GM21515 (cell line): ENCODE data around the gene DENND4A.

Experiments used
- ATAC-seq: cut with Tn5 transposase; IDR thresholded peaks from one replicate; pipeline ENCODE4 v1.9.1; 2021; ENCODE audit not compliant: unreplicated experiment

Gene DENND4A

DNA sequence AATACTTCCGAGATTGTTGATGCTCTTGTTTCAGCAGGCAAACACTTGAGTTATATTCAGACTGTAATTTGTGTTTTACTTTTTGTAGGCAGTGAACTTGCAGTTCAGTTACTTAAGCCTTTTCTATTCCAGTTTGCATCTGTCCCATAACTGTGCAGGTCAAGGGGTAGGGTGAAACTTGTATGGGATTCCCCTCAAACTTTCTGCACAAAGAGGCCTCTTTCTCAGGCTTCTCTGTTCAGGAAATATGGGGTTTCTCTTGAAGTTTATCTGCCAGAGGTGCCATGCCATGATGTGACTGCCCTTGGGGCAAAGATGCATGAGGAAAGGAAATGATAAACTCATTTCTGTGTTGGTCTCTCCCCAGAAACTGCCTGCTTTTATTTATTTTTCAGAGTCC is 103.6 kb downstream of the DENND4A start:
- no peak for ATAC-seq

DNA sequence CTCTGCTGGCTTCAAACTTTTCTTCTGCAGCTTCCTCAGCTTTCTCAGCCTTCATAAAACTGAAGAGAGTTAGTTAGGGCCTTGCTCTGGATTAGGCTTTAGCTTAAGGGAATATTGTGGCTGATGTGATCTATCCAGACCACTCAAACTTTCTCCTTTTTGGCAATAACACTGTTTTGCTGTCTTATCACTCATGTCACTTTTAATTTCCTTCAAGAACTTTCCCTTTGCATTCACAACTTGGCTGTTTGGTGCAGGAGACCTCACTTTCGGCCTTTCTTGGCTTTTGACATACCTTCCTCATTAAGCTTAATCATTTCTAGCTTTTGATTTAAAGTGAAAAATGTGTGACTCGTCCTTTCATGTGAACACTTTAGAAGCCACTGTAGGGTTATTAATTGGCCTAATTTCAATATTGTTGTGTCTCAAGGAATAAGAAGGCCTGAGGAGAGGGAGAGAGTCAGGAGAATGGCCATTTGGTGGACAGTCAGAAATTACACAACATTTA is 109.6 kb downstream of the DENND4A start:
- ATAC-seq: no peak

DNA sequence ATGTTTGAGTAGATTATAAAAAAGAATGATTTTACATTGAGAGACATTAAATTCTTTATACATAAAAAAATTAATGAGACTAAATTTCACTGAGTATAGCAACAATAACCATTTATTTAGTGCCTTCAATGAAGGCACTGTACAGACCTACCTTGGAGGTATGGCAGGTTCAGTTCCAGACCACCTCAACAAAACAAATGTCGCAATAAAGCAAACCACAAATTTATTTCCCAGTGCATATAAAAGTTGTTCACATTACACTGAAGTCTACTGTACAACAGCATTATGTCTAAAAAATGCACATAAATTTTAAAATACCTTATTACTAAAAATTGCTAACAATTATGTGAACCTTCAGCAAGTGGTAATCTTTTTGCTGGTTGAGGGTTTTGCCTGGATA is 111.5 kb downstream of the DENND4A start:
- no peak for ATAC-seq

DNA sequence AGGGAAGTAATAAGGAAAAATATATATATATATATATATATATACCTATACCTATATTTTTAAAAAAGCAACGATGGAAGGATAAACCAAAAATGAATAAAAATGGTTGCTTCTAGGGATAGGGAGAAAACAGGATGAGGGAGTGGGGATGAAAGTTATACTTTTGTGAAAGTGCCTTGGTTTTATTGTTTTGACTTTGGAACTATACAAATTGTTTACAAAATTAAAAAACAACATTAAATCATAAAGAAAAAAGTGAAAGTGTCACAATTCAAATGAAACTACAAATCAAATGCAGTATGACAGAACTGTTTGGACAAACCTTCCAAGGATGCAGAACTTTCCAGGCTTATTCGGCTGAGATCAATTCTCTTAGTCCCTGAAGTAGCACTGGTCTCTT is 116.0 kb downstream of the DENND4A start:
- no peak for ATAC-seq

- ATAC-seq: no peak
Observed at GRCh38 chr15:65675551-65675950, 116.5 kb downstream of the DENND4A start.

GRCh38 chr15:65666257-65666656 is 125.8 kb downstream of the DENND4A start:
- no peak for ATAC-seq

GRCh38 chr15:65663521-65663920 is 128.6 kb downstream of the DENND4A start:
- ATAC-seq: no peak

GRCh38 chr15:65660927-65661326 is 131.2 kb downstream of the DENND4A start:
- ATAC-seq: no peak

GRCh38 chr15:65659502-65660052 is 132.5 kb downstream of the DENND4A start:
- no peak for ATAC-seq

DNA sequence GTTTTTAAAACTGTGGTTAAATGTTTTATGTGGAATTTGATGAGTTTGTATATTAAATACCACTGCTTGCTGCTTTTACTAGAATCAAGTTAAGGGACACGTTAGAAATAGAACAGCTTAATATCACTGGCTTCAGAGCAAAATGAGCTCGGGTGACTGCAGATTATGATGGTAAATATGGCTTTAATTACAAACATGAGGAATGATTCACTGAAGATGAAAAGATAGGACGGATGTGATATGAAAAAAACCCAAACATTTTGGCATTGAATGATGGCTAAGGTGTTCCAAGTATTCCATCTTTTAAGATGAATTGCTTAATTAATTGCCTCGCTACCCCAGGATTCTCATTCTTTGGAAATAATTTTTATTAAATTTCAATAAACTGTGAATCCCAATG is 136.6 kb downstream of the DENND4A start:
- ATAC-seq: no peak

DNA sequence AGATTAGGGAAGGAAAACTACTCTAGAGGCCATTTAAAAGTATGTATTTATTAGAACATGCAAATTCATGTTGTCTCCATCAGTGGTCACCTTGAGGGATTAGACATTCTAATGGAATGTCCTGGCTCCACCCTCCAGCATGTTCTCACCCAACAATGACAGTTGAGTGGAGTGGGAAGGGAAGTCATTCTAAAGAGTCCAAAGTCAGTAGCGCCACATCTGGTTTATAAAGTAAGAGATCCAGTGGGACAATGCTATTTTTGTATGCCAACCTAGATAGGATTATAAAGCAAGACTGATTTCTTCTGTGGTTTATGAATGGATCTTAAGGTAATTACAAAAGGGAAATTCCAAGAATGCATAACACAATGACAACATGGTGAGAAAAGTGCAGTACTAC is 137.1 kb downstream of the DENND4A start:
- ATAC-seq: no peak

DNA sequence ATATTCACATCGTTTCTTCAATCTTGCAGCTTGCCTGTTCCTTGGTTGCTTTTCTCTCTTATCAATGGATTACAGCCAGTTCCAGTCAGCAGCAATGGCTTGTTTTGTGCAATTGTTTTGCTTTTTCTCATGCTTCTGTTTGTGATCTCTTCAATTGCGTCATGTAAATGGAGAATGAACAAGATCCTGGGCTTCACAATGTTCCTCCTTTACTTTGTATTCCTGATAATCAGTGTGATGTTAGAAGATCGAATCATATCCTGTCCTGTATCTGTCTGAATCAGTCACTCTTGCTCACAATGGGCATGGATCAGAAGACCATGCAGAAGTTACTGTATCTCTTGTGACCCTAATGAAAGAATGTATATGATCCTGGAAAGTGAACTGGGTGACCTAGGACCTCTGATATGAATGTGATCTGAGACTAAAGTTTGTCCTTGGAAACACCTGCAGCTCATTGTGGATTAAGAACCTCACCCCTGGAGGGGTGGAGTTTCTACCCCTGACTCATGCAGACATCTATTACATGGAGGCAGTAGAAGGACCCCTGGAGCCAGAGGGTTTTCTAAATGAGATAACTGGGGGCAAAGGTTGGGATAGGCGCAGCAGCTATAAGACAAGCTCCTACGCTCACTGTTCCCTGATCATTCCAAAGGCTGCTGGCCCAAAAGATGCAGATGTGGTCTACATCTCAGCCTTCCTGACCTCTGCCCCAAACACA is 138.1 kb downstream of the DENND4A start:
- no peak for ATAC-seq

DNA sequence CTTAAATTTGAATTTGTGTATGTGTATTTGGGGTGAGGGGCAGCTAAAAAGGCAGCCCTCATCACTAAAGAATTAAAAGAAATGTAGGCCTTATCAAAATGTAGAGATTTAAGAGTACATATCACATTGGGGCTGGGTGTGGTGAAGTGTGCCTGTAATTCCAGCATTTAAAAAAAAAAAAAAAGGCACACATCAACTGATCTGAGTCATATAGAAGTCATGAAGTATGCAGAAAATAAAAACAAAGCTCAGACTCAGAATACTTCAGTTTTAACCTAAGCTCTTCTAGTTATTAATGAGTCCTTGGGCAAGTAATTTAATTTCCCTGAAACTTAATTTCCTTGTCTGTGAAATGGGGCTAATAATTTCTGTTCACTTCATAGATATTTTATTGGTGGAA is 138.8 kb downstream of the DENND4A start:
- ATAC-seq: no peak

DNA sequence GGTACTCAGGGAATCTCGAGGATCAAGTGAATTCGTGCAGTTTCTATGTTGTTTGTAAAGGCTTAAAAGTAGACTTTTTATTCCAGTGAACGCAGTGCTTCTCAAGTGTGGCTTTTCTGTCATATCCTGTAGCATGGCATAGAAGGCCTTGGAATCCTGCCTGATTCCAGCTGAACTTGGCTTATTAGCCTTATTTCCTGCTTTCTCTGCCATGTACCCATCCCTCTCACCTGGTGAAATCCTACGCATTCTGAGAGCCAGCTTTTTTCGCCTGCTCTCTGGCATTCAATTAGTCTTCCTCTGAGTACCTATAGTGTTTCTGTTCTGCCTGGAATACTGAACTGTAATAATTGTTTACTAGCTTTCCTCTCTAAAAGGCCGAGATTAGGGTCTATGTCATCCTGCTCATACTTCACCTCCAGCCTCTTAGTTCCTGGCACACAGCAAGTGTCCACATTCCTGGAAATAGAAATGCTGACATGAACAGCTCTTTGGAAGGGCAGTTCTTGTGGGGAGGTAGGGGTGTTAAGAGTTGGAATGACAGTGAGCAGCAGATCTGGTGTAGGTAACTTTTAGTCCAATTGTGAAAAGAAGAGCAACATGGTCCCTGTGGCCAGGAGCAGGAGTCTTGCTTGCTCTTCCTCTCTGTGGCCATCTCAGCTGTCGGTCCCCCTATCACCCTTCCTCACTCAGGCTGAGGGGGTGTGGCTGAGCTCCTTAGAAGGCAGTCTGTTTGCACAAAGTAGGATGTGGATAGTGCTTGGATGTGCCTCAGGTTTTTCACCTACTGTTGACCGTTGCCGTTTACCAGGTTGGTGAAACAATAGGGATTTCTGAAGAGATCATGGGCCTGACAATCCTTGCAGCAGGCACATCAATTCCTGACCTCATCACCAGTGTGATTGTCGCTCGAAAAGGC is 140.0 kb downstream of the DENND4A start:
- ATAC-seq: no peak

GRCh38 chr15:65651042-65651322 is 141.1 kb downstream of the DENND4A start:
- ATAC-seq: no peak

- ATAC-seq: no peak
Observed at GRCh38 chr15:65650312-65651041, 141.6 kb downstream of the DENND4A start.

DNA sequence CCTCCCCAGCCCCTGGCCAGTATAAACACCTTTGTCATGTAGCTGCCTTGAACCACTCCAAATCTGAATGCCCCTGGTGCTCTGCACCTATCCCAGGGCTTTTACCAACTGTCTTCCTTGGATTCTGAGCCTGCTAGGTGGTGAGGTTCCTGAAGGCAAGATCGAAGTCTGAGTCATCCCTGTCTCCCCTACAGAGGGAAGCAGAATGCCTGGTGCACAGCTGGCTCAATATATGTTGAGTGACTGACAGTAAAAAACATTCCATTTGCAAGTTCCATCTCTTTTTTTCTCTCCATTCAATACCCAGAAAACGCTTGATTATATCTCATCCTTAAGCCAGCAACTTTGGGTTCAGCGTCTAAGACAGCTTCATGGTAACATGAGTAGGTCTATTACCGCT is 145.6 kb downstream of the DENND4A start:
- ATAC-seq: no peak

DNA sequence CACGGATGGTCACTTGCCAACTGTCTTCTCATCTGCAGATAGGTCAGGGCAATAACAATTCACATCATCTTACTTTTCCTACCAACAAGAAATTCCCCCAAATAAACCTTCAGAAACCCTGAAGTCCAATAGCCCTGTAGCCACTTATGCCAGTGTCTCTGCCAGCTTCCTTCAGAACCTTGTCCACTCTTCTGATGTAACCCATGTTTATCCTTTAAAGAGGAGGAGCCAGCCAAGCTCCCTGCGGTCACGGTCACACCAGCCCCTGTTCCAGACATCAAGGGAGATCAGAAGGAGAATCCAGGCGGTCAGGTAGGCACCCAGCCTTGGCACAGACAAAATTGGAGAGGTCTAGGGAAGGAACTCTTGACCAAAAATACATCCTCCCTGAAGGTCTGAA is 146.7 kb downstream of the DENND4A start:
- ATAC-seq: no peak

DNA sequence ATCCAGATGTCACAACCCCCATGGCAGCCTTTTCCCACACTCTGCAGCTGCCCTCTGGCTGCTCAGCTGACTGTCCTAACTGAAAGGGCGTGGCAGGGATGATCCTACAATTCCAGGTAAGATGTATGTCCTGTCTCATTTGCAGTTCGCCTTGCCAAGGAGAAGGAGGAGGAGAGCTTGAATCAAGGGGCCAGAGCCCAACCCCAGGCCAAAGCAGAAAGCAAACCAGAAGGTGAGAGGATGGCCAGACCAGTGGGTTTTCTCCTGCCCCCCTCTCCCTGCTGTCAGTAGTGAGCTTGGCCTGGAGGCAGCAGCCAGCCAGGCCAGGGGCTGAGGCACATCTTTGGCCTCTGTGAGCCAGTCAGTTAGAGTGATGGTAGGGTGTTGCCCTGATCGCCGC is 147.8 kb downstream of the DENND4A start:
- no peak for ATAC-seq

DNA sequence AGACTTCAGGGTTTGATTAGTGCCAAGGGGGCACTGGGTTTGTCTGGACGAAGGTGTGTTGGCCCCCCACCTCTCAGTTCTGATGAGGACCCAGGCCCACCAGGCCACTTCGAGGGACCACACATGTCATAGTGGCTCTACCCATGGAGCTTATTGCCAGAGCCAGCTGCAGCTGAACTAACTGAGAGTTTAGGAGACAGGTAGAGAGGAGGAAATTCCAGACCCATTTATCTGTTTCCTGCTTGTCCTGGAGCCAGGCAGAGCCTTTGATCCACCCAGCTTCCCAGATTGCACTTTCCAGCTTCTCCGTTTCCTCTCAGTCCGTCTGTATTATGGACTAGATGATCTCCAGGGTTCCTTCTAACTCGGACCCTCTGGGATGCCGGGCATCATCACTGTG is 149.5 kb downstream of the DENND4A start:
- no peak for ATAC-seq

GRCh38 chr15:65641768-65642475 is 150.2 kb downstream of the DENND4A start:
- no peak for ATAC-seq
